ENCODE results near the gene BICD2. TPM values are rescaled to one million over a fixed set of nuclear protein-coding genes. Genes with fewer than 3 reads are reported as not detected.

BICD2 gene
- total RNA-seq, 4 donors from 2014 or later: 15.7 to 29.3 (median 19.7) TPM

DNA sequence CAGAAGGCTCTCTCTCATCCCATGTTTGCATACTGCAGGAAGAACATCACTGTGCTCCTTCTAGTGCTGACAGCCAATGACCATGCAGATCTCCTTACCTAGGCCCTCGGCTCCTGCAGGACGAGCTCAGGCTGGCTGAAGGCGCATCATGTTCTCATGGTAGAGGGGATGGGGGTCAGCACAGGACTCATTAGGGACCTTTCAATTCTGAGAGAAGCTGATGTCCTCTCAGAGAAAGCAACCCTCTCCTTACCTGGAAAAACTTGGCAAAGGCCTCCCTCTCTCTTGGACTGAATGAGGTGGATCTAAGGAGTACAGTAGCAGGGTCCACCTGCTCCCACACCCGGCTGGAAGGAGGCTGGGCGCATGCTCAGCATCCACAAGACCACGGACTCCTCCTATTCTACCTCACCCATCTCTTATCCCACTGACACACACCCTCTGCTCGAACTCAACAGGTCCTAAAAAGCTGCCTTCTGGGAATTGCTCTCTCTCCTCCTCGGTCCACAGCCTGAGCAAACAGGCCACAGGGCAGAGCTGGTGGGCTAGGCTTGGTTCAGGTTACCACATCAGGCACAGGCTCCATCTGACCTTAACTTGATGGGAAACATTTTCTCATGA lies 97.6 kb downstream of the BICD2 start:
- Histone ChIP-seq H3K36me3 (no peaks in the 10 kb centered on the region), H3K4me1 (peaks cover 4 to 24% (median 15%) of the 10 kb centered on the region in 4 donors), H3K27ac (no peak overlapping the region), H3K9me3 (no peaks in the 10 kb centered on the region), H3K4me3 (no peak overlapping the region), H3K27me3 (no peaks in the 10 kb centered on the region)
- DNase-seq: no peak
- in situ Hi-C loops (cut with MboI; ENCODE audit: low pct_ligation_motif_present in 1 of 4, low pct_unique_long_range_greater_than_20kb in 1 of 4, low sequenced_read_pairs in 3 of 4) (no loop called here), intact Hi-C loops (cut with DNase I; ENCODE audit: low total_unique reads) (no loop called here)
- no peak for TF ChIP-seq POLR2A (IDR thresholded peaks at IDR 0.05)
- TF ChIP-seq, protein P1, sequence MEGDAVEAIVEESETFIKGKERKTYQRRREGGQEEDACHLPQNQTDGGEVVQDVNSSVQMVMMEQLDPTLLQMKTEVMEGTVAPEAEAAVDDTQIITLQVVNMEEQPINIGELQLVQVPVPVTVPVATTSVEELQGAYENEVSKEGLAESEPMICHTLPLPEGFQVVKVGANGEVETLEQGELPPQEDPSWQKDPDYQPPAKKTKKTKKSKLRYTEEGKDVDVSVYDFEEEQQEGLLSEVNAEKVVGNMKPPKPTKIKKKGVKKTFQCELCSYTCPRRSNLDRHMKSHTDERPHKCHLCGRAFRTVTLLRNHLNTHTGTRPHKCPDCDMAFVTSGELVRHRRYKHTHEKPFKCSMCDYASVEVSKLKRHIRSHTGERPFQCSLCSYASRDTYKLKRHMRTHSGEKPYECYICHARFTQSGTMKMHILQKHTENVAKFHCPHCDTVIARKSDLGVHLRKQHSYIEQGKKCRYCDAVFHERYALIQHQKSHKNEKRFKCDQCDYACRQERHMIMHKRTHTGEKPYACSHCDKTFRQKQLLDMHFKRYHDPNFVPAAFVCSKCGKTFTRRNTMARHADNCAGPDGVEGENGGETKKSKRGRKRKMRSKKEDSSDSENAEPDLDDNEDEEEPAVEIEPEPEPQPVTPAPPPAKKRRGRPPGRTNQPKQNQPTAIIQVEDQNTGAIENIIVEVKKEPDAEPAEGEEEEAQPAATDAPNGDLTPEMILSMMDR (IDR thresholded peaks at IDR 0.05): no peak
- no peak for TF ChIP-seq EP300 (IDR thresholded peaks at IDR 0.05; ENCODE audit: low read depth)
- WGBS, 2 donors (ENCODE audit: low coverage in 1 of 2): 84 to 87% methylated on average over 4 to 8 of the region's 8 CpGs

GRCh38 chr9:92666236-92666635 lies 98.4 kb downstream of the BICD2 start:
- H3K27me3 ChIP-seq: no peaks in the 10 kb centered on the region
- WGBS, 2 donors (ENCODE audit: low coverage in 1 of 2): 87% methylated on average over 6 of the region's 6 CpGs; no CpG with 5 or more reads in 1 of the 2 donors
- H3K27ac ChIP-seq: no peak overlapping the region
- in situ Hi-C loops (cut with MboI; ENCODE audit: low pct_ligation_motif_present in 1 of 4, low pct_unique_long_range_greater_than_20kb in 1 of 4, low sequenced_read_pairs in 3 of 4): no loop called here
- no peaks in the 10 kb centered on the region for H3K9me3 ChIP-seq
- intact Hi-C loops (cut with DNase I; ENCODE audit: low total_unique reads): no loop called here
- DNase-seq: no peak
- H3K4me1 ChIP-seq: peaks cover 2 to 20% (median 11%) of the 10 kb centered on the region in 4 donors
- H3K4me3 ChIP-seq: no peak overlapping the region
- no peaks in the 10 kb centered on the region for H3K36me3 ChIP-seq
- TF ChIP-seq, protein P1 (IDR thresholded peaks at IDR 0.05): no peak
- TF ChIP-seq POLR2AphosphoS5 (IDR thresholded peaks at IDR 0.05) (no peak), EP300 (IDR thresholded peaks at IDR 0.05; ENCODE audit: low read depth) (no peak), POLR2A (IDR thresholded peaks at IDR 0.05) (no peak)

GRCh38 chr9:92665836-92666235 lies 98.8 kb downstream of the BICD2 start:
- H3K4me3 ChIP-seq: no peak overlapping the region
- no peak overlapping the region for H3K27ac ChIP-seq
- H3K9me3 ChIP-seq: no peaks in the 10 kb centered on the region
- TF ChIP-seq POLR2A (IDR thresholded peaks at IDR 0.05) (no peak), EP300 (IDR thresholded peaks at IDR 0.05; ENCODE audit: low read depth) (no peak), POLR2AphosphoS5 (IDR thresholded peaks at IDR 0.05) (no peak)
- TF ChIP-seq, protein P1 (IDR thresholded peaks at IDR 0.05): no peak
- in situ Hi-C loops (cut with MboI; ENCODE audit: low pct_ligation_motif_present in 1 of 4, low pct_unique_long_range_greater_than_20kb in 1 of 4, low sequenced_read_pairs in 3 of 4): no loop called here
- peaks cover 0 to 16% (median 7%) of the 10 kb centered on the region in 4 donors for H3K4me1 ChIP-seq
- intact Hi-C loops (cut with DNase I; ENCODE audit: low total_unique reads): no loop called here
- no peaks in the 10 kb centered on the region for H3K36me3 ChIP-seq
- WGBS, 2 donors (ENCODE audit: low coverage in 1 of 2): 91 to 100% methylated on average over 1 to 3 of the region's 3 CpGs
- H3K27me3 ChIP-seq: no peaks in the 10 kb centered on the region
- no peak for DNase-seq

DNA sequence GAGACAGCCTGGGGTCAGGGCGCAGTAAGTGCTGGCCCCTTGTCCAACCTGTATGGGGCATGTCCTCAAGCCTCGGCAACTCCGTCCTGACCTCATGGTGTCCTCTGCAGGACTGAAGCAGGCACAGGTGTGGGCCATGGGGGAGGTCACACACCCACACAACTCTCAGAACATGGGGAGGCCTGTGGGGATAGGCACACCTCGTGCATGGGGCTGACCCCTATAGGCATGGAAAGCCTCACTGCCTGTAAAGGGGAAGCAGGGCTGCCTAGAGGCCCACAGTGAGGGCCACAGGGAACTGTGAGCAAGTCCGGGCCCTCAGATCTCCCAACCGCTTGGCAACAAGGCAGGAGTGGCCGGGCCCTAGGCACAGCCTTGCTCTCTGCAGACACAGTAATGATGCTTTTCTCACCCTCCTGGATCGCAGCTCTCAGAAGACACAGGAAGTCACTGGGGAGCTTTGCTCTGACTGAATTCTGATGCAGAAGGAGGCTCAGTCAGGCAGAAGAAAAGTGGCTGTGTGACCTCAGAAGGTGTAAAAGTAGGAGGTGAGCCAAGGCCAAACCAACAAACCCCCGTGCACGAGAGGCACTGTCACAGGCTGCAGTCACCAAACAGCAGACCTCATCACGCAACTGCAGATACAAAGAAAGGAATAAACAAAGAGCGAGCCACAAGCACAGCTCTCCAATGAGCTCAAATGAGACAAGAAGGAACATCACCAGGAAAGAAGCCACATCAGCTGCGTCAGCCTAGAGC lies 100.1 kb downstream of the BICD2 start:
- Histone ChIP-seq H3K27ac (no peak overlapping the region), H3K36me3 (no peaks in the 10 kb centered on the region), H3K4me1 (peaks cover 0 to 12% (median 6%) of the 10 kb centered on the region in 4 donors), H3K9me3 (no peaks in the 10 kb centered on the region), H3K4me3 (no peak overlapping the region), H3K27me3 (no peaks in the 10 kb centered on the region)
- intact Hi-C loops (cut with DNase I; ENCODE audit: low total_unique reads): no loop called here
- TF ChIP-seq POLR2AphosphoS5 (IDR thresholded peaks at IDR 0.05) (no peak), POLR2A (IDR thresholded peaks at IDR 0.05) (no peak), EP300 (IDR thresholded peaks at IDR 0.05; ENCODE audit: low read depth) (no peak)
- TF ChIP-seq, protein P1 (IDR thresholded peaks at IDR 0.05): no peak
- 50 to 83% methylated on average over 2 to 13 of the region's 13 CpGs for WGBS, 2 donors (ENCODE audit: low coverage in 1 of 2)
- no peak for DNase-seq
- in situ Hi-C loops (cut with MboI; ENCODE audit: low pct_ligation_motif_present in 1 of 4, low pct_unique_long_range_greater_than_20kb in 1 of 4, low sequenced_read_pairs in 3 of 4): no loop called here
